Stomach smooth muscle (tissue), 2 donors: Measurements from ENCODE around the gene POLA2.

ENCODE experiments used
- H3K27ac ChIP-seq: one replicate; pipeline ENCODE4 v1.7.0; 2013; ENCODE audit warnings: mild to moderate bottlenecking, low read length, inconsistent platforms
- H3K27me3 ChIP-seq, 2 donors: one replicate each; pipeline ENCODE4 v1.7.0; 2013; ENCODE audit warnings: low read length in 2 of 2; ENCODE audit not compliant: insufficient read depth in 2 of 2, control insufficient read depth in 1 of 2
- H3K36me3 ChIP-seq, 2 donors: one replicate each; pipeline ENCODE4 v1.7.0; 2013; ENCODE audit warnings: low read length in 2 of 2; ENCODE audit not compliant: control insufficient read depth in 2 of 2, insufficient read depth in 2 of 2
- H3K4me1 ChIP-seq: one replicate; pipeline ENCODE4 v1.7.0; 2013; ENCODE audit warnings: low read length; ENCODE audit not compliant: control insufficient read depth, insufficient read depth
- H3K4me3 ChIP-seq, 2 donors: one replicate each; pipeline ENCODE4 v1.7.0; 2013; ENCODE audit warnings: low read length in 2 of 2
- H3K9ac ChIP-seq, 2 donors: one replicate each; pipeline ENCODE4 v1.7.0; 2013; ENCODE audit warnings: low read length in 2 of 2, mild to moderate bottlenecking in 1 of 2
- H3K9me3 ChIP-seq, 2 donors: one replicate each; pipeline ENCODE4 v1.7.0; 2013; ENCODE audit warnings: low read length in 2 of 2; ENCODE audit not compliant: control insufficient read depth in 2 of 2
- donor health status: healthy.
- donor health status: Pancreatic carcinoma.

The POLA2 gene

DNA sequence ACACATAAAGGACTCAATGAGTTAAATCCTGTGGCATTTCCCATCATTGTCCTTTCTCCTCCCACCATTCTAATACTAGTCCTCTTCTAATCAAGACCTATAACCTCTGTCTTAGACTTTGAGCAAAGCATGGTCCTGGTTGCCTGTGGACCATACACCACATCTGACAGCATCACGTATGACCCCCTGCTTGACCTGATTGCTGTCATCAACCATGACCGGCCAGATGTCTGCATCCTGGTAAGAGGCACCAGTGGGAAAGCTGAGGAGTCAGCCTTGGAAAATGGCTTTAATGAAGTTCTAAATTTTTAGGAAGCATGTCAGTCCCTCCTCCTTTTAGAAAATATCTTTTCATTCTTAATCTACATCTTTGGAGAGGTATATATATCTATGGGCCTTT lies 25.8 kb downstream of the POLA2 start:
- H3K4me3 ChIP-seq: no peak overlapping the region
- H3K9ac ChIP-seq: no peak overlapping the region
- peaks cover 22% of the 10 kb centered on the region for H3K4me1 ChIP-seq
- H3K9me3 ChIP-seq: no peaks in the 10 kb centered on the region
- H3K36me3 ChIP-seq: peaks cover 0 to 7% of the 10 kb centered on the region in 2 donors
- H3K27me3 ChIP-seq: no peaks in the 10 kb centered on the region
- H3K27ac ChIP-seq: no peak overlapping the region

DNA sequence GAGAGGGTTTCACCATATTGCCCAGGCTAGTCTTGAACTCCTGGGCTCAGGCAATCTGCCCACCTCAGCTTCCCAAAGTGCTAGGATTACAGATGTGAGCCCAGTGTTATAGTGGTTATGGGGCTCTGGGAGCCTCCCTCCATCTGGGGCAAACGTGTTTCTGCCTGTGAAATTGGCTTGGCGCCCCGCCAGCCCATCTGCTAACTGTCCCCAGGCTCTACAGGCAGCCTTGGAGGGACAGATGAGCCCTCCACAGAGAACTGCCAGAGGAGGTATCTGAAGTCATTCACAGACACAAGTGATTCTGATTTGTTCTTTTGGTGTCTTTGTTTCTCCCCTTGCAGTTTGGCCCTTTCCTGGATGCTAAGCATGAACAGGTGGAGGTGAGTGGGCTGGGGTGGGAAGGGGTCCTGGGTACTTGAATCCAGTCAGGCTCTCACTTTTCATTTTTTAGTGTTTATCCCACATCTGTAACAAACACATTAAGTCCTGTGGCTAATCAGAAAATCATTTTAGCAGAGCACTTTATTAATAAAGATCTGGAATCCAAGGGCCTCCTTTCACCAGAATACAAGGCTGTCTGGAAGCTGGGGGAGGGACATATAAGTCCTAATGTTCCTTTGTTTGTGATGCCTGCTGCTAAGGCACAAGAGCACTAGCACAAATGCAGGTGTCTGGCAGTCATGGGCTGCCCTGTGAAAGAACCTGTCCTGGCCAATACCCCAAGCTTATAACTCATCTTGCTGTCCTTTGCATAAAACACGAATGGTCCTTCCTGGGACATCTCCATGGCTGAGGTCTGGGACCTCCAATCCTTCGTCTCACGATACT lies 27.2 kb downstream of the POLA2 start:
- Histone ChIP-seq H3K27ac (peak overlapping the region; percentile 97), H3K36me3 (peaks cover 0 to 4% of the 10 kb centered on the region in 2 donors), H3K4me3 (no peak overlapping the region), H3K9me3 (no peaks in the 10 kb centered on the region), H3K27me3 (no peaks in the 10 kb centered on the region), H3K4me1 (peaks cover 35% of the 10 kb centered on the region), H3K9ac (no peak overlapping the region)

DNA sequence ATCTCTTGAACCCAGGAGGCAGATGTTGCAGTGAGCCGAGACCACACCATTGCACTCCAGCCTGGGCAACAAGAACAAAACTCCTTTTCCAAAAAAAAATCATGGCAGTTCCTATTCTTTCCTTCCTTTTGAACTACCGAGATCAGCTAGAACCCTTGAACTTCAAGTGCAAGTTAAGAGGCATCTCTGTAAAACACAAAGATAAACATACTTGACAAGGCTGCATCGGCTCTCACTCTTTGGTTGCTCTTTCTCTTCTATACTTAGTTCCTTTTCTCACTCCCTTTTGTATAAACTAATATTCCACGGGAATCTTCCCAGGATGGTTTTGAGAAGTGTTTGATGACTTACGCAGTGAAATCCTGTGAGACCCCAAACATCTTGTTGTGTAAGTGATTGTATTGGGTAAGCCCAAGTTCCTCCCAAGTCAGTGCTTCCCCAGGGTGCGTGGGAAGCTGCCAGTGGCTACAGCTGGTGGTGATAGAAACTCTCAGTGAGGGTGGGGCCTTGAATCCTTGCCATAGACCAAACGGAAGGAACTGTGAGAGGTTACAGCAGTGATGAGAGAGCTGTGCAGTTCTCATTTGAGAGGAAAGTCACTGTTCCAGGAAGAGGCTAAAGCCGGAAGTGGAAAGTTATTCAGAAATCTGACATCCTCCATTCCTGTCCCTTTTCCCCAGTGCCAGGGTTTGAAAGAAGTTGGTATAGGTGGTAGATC lies 28.8 kb downstream of the POLA2 start:
- Histone ChIP-seq H3K4me3 (peak overlapping the region; percentile 0 to 36), H3K36me3 (peaks cover 3 to 4% of the 10 kb centered on the region in 2 donors), H3K27me3 (no peaks in the 10 kb centered on the region), H3K27ac (peak overlapping the region; percentile 97), H3K4me1 (peaks cover 52% of the 10 kb centered on the region), H3K9ac (peak overlapping the region; percentile 63 to 74), H3K9me3 (no peaks in the 10 kb centered on the region)

DNA sequence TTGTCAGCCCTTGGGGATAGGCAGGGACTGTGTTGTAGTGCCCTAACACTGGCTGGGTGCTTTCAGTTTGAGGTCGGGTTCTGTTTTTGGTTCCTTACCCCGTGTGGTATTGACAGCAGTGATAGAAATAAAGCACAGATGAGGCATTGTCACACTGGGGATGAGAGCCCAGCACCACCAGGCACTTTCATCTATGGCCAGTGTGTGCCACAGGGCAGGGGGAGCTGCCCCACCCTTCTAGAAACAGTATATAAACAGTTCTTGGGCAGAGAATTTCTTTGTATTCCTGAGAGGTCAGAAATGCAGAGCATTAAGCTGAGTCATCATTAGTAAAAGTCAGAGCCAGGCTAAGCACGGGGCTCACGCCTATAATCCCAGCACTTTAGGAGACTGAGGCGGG lies 29.9 kb downstream of the POLA2 start:
- Histone ChIP-seq H3K27me3 (no peaks in the 10 kb centered on the region), H3K9ac (peak overlapping the region; percentile 63 to 74), H3K4me3 (peak overlapping the region; percentile 26 to 59), H3K9me3 (no peaks in the 10 kb centered on the region), H3K27ac (peak overlapping the region; percentile 97), H3K4me1 (peaks cover 62% of the 10 kb centered on the region), H3K36me3 (peaks cover 3 to 9% of the 10 kb centered on the region in 2 donors)

DNA sequence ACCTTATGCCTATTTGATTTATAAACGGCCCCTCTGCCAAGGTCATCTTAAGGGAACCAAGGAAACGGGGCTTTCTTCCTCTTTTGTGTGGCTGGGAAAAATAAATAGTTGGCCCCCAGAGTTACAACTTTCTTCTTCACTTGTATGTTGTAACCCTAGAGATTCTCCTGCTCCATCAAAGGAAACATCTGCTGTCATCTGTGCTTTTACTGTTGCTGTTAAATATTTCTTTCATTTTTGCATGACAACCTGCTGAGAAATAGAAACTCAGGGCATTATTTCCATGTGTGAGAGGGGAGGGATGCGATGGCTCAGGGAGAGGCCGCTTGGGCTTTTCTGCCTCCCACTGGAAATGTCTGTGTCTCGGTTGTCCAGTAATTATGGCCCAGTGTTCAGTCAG lies 31.1 kb downstream of the POLA2 start:
- Histone ChIP-seq H3K27ac (peak overlapping the region; percentile 97), H3K27me3 (no peaks in the 10 kb centered on the region), H3K9me3 (no peaks in the 10 kb centered on the region), H3K4me3 (no peak overlapping the region), H3K36me3 (peaks cover 3 to 5% of the 10 kb centered on the region in 2 donors), H3K9ac (peak overlapping the region; percentile 63 to 72), H3K4me1 (peaks cover 74% of the 10 kb centered on the region)

DNA sequence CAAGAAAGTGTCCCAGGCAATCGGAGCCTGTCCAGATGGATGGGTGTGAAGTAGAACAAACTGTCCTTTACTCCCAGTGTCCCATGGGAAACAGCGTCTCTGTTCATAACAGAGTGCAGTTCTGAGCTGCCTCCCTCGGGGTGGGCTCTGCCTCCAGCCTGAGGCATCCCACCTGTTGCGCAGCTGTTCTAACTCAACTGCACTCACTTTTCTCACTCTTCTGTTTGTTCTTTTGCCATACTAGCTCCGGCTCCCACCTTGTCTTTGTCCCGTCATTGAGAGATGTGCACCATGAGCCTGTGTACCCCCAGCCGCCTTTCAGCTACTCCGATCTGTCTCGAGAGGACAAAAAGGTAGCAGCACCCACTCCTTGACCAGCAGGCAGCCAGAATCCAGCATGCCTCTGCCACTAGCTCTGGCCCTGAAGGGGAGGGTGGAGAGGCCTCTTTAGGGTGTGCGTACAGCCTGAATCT lies 32.2 kb downstream of the POLA2 start:
- peaks cover 3 to 5% of the 10 kb centered on the region in 2 donors for H3K36me3 ChIP-seq
- peak overlapping the region in 1 of 2 donors; percentile 55 for H3K4me3 ChIP-seq
- H3K27me3 ChIP-seq: no peaks in the 10 kb centered on the region
- peaks cover 85% of the 10 kb centered on the region for H3K4me1 ChIP-seq
- no peaks in the 10 kb centered on the region for H3K9me3 ChIP-seq
- peak overlapping the region; percentile 97 for H3K27ac ChIP-seq
- H3K9ac ChIP-seq: peak overlapping the region; percentile 63 to 64

DNA sequence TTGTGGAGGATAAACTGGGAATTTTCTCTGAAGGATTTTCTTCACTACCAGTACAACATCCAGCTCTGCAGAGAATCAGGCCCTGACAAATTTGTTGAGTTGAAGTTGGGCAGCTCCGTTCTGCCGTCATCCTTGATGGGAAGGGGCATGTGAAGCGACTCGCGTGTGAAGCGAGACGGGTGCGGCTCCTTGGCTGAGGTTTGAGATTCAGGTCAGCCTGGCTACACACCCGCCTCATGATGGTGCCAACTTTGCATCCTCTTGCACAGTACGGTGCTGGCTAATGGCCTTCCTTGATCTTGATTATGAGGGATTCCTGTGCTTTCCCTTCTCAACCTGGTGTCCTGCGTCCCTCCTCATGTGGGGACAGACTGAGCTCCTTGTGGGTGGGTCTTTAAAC lies 33.2 kb downstream of the POLA2 start:
- Histone ChIP-seq H3K9me3 (no peaks in the 10 kb centered on the region), H3K4me1 (peaks cover 94% of the 10 kb centered on the region), H3K4me3 (no peak overlapping the region), H3K27me3 (no peaks in the 10 kb centered on the region), H3K36me3 (peaks cover 3 to 5% of the 10 kb centered on the region in 2 donors), H3K27ac (peak overlapping the region; percentile 97), H3K9ac (peak overlapping the region; percentile 29 to 63)

DNA sequence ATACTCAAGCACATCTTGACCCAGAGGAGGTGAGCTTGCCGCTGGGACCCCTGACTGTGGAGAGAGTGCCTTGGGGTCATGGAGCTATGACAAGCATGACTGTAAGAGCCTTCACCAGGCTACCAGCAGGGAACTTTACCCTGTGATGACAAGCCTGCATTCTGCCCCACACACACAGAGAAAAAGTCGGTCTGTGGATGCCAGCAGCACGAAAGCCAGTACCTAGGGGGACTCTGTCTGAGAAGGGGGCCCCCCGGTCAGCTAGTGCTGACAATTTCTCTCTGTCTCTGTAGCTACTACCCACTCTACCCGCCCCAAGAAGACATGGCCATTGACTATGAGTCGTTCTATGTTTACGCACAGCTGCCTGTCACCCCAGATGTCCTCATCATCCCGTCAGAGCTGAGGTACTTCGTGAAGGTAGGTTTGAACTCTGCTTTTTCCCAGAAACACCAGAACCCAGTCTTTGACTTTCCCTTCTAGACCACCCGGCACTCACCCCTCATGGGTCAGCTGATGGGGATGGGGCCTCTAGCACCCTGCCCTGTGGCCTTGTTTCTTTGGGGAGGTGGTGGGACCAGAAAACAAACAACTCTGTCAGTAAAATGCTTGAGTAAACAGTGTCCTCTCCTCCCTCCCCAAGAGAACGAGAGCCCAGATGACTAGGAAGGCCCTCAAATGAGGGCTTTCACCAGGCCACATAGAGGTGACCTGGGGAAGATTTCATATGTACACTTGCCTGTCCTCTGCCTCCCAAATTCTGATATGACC lies 34.0 kb downstream of the POLA2 start:
- Histone ChIP-seq H3K4me1 (peaks cover 92% of the 10 kb centered on the region), H3K36me3 (peaks cover 3 to 5% of the 10 kb centered on the region in 2 donors), H3K4me3 (no peak overlapping the region), H3K9ac (peak overlapping the region; percentile 8 to 13), H3K27me3 (no peaks in the 10 kb centered on the region), H3K27ac (peak overlapping the region; percentile 97), H3K9me3 (no peaks in the 10 kb centered on the region)

DNA sequence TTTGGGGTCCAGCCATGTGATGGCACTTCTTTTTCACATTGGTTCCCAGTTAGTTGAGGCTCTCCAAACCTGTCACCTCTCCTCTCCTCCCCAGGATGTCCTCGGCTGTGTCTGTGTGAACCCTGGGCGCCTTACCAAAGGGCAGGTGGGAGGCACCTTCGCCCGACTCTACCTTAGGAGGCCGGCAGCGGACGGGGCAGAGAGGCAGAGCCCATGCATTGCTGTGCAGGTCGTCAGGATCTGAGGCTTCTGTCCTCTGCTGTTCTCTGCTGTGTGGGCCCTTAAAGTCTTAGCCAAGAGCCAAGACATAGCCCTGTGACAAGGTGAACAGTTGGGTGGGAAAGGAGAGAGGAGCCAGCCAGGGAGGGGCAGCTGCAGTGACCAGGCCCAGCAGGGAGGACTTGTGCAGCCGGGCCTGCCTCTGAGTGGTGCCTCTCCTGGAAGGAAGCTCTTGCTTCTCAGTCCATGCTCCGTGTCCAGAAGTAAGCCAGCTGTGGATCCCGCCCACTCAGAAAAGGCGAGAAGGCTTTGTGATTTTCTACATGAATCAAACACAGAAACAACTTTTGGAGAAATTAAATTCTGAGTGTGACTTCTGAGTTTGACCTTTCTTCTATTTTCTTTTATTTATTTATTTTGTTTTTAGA lies 35.4 kb downstream of the POLA2 start:
- H3K4me3 ChIP-seq: peak overlapping the region in 1 of 2 donors; percentile 22
- no peaks in the 10 kb centered on the region for H3K9me3 ChIP-seq
- peaks cover 86% of the 10 kb centered on the region for H3K4me1 ChIP-seq
- peaks cover 3 to 5% of the 10 kb centered on the region in 2 donors for H3K36me3 ChIP-seq
- H3K27me3 ChIP-seq: no peaks in the 10 kb centered on the region
- peak overlapping the region; percentile 97 for H3K27ac ChIP-seq
- H3K9ac ChIP-seq: peak overlapping the region in 1 of 2 donors; percentile 24

DNA sequence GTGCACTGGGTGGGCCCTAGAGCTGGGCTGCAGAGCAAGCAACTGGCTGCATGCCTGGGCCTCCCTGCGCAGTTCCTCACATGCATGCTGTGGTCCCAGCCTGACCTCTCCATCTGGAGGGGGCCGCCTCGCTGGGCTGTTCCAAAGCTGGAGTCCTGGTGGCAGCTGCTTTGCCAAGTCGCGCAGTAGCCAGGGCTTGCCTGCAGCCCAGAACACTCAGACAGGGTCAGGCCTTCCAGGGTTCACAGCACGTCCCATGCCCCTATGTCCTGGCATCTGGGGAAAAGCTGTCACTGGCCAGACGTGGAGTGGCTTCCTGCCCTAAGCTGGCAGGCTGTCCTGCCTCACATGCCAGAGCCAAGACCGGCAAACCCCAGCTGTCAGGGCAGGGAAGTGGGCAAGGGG lies 36.4 kb downstream of the POLA2 start:
- Histone ChIP-seq H3K36me3 (peaks cover 3 to 5% of the 10 kb centered on the region in 2 donors), H3K27me3 (no peaks in the 10 kb centered on the region), H3K4me3 (peak overlapping the region; percentile 21 to 54), H3K9me3 (no peaks in the 10 kb centered on the region), H3K4me1 (peaks cover 80% of the 10 kb centered on the region), H3K27ac (peak overlapping the region; percentile 97), H3K9ac (peak overlapping the region; percentile 55 to 58)
